HepG2 (cell line): ENCODE results near the gene ATIC. TPM values are rescaled to one million over a fixed set of nuclear protein-coding genes. Genes with fewer than 3 reads are reported as not detected.
A peak's percentile ranks its signal among the peaks of the same experiment; 100 is the strongest.

ENCODE experiments used
- ATRX ChIP-seq: sonication (generic); formaldehyde crosslinking; IDR thresholded peaks from 2 replicates; pipeline ENCODE4 v1.4.0; 2020; ENCODE audit warnings: missing genetic modification reagents, borderline replicate concordance
- MED8 ChIP-seq: sonication (generic); formaldehyde crosslinking; IDR thresholded peaks from 2 replicates; pipeline ENCODE4 v1.8.1; 2023; ENCODE audit warnings: mild to moderate bottlenecking, missing genetic modification reagents; ENCODE audit not compliant: insufficient replicate concordance
- SRY ChIP-seq: sonication (generic); formaldehyde crosslinking; IDR thresholded peaks from 2 replicates; pipeline ENCODE4 v1.8.0; 2022; ENCODE audit warnings: mild to moderate bottlenecking, missing genetic modification reagents
- ZFP41 ChIP-seq: sonication (generic); formaldehyde crosslinking; IDR thresholded peaks from 2 replicates; pipeline ENCODE4 v1.4.0; 2020; ENCODE audit warnings: mild to moderate bottlenecking, missing genetic modification reagents, borderline replicate concordance
- ZFP82 ChIP-seq: sonication (generic); formaldehyde crosslinking; IDR thresholded peaks from 2 replicates; pipeline ENCODE4 v1.5.1; 2020; ENCODE audit warnings: mild to moderate bottlenecking, missing genetic modification reagents, borderline replicate concordance
- ZHX1 ChIP-seq: sonication (generic); formaldehyde crosslinking; IDR thresholded peaks from 2 replicates; pipeline ENCODE4 v1.8.1; 2022; ENCODE audit warnings: low read depth, mild to moderate bottlenecking, missing genetic modification reagents
- ZNF142 ChIP-seq: sonication (generic); formaldehyde crosslinking; IDR thresholded peaks from 2 replicates; pipeline ENCODE4 v1.4.0; 2020; ENCODE audit warnings: missing genetic modification reagents
- ZNF574 ChIP-seq: sonication (generic); formaldehyde crosslinking; IDR thresholded peaks from 2 replicates; pipeline ENCODE4 v1.4.0; 2020; ENCODE audit warnings: missing genetic modification reagents
- ZNF687 ChIP-seq: sonication (generic); formaldehyde crosslinking; IDR thresholded peaks from 2 replicates; pipeline ENCODE4 v1.5.1; 2020; ENCODE audit warnings: mild to moderate bottlenecking, missing genetic modification reagents, moderate library complexity
- ZNF709 ChIP-seq: sonication (generic); formaldehyde crosslinking; IDR thresholded peaks from 2 replicates; pipeline ENCODE4 v1.5.0; 2020; ENCODE audit warnings: mild to moderate bottlenecking, missing genetic modification reagents
- polyA plus RNA-seq, 8 experiments: library from polyadenylated mRNA; depleted of rRNA in 3 of 8; stranded (reverse) in 7 of 8; unstranded in 1 of 8; fragments of >200 nt; fragmentation: Illumina TruSeq in 4 of 8; extraction: Trizol in 4 of 8; gene quantifications; 2 replicates each; pipeline versions ENCODE4 v1.2.1 to v1.2.3, GENCODE V29; 2011 to 2016; ENCODE audit warnings: low read depth in 4 of 8, missing spikeins in 1 of 8, mixed read lengths in 1 of 8; ENCODE audit not compliant: insufficient read depth in 1 of 8
- total RNA-seq, 5 experiments: library from RNA; depleted of rRNA; stranded (reverse); fragments of >200 nt; fragmentation: Illumina TruSeq; extraction: Trizol; gene quantifications; 2 replicates each; pipeline ENCODE4 v1.2.3, GENCODE V29; 2016; ENCODE audit warnings: low read depth in 1 of 5

The ATIC gene
- total and polyA plus RNA-seq, 2 of the 13 experiments (the other 11 are each of a cell fraction or from before 2014, with no cell fraction given) = 89.8 to 146 TPM

GRCh38 chr2:215311625-215312396, at the start of gene ATIC (continued):
- TF ChIP-seq ZNF574 (CRISPR knock-in tag) = peak; percentile 94
- TF ChIP-seq ZHX1 (CRISPR knock-in tag) = peak; percentile 96; the same call in 1 of the 2 replicates
- TF ChIP-seq ZNF687 = peak; percentile 100
- peak; percentile 99 for TF ChIP-seq SRY (CRISPR knock-in tag)
- peak; percentile 100 for TF ChIP-seq ZFP82 (CRISPR knock-in tag)
- TF ChIP-seq ZNF142 (CRISPR knock-in tag) = peak; percentile 94
- no peak for TF ChIP-seq ATRX
- TF ChIP-seq ZFP41 = no peak
- peak; percentile 79 for TF ChIP-seq MED8
- peak; percentile 99 for TF ChIP-seq ZNF709 (CRISPR knock-in tag)
